ENCODE measurements around the gene GABRA5. TPM values are rescaled to one million over a fixed set of nuclear protein-coding genes. Genes with fewer than 3 reads are reported as not detected.

Gene GABRA5
- total RNA-seq, 1 donor: not detected

- Histone ChIP-seq H2AFZ (ENCODE audit: low read length) (no peak overlapping the region), H3K4me2 (ENCODE audit: insufficient read depth, low read length) (peak overlapping the region; percentile 43), H4K20me1 (ENCODE audit: insufficient read depth, low read length) (no peaks in the 10 kb centered on the region), H3K36me3 (ENCODE audit: insufficient read depth, low read length) (no peaks in the 10 kb centered on the region), H3K79me2 (ENCODE audit: insufficient read depth, low read length) (no peaks in the 10 kb centered on the region), H3K4me1 (ENCODE audit: insufficient read depth, low read length) (peaks cover 8% of the 10 kb centered on the region), H3K27me3 (ENCODE audit: insufficient read depth, low read length) (no peaks in the 10 kb centered on the region), H3K9me3 (ENCODE audit: low read depth, low read length) (no peaks in the 10 kb centered on the region), H3K27ac (ENCODE audit: low read depth, low read length) (no peak overlapping the region), H3K4me3 (ENCODE audit: insufficient read depth, low read length) (no peak overlapping the region)
- no peak for DNase-seq (ENCODE audit: insufficient read length, low spot score, missing footprints)
- TF ChIP-seq CTCF (IDR thresholded peaks at IDR 0.05; ENCODE audit: extremely low read depth, low read depth, low read length): no peak
Measured at GRCh38 chr15:26888761-26889160, 21.9 kb downstream of the GABRA5 start.

GRCh38 chr15:26889298-26889898, 22.5 kb downstream of the GABRA5 start:
- Histone ChIP-seq H4K20me1 (ENCODE audit: insufficient read depth, low read length) (no peaks in the 10 kb centered on the region), H2AFZ (ENCODE audit: low read length) (no peak overlapping the region), H3K4me1 (ENCODE audit: insufficient read depth, low read length) (peaks cover 8% of the 10 kb centered on the region), H3K27ac (ENCODE audit: low read depth, low read length) (no peak overlapping the region), H3K79me2 (ENCODE audit: insufficient read depth, low read length) (no peaks in the 10 kb centered on the region), H3K4me2 (ENCODE audit: insufficient read depth, low read length) (peak overlapping the region; percentile 43), H3K4me3 (ENCODE audit: insufficient read depth, low read length) (no peak overlapping the region), H3K9me3 (ENCODE audit: low read depth, low read length) (no peaks in the 10 kb centered on the region), H3K27me3 (ENCODE audit: insufficient read depth, low read length) (no peaks in the 10 kb centered on the region), H3K36me3 (ENCODE audit: insufficient read depth, low read length) (no peaks in the 10 kb centered on the region)
- peak; percentile 92 for DNase-seq (ENCODE audit: insufficient read length, low spot score, missing footprints)
- TF ChIP-seq CTCF (IDR thresholded peaks at IDR 0.05; ENCODE audit: extremely low read depth, low read depth, low read length): peak; percentile 63

GRCh38 chr15:26890451-26890850, 23.6 kb downstream of the GABRA5 start:
- no peaks in the 10 kb centered on the region for H3K79me2 ChIP-seq (ENCODE audit: insufficient read depth, low read length)
- no peak for DNase-seq (ENCODE audit: insufficient read length, low spot score, missing footprints)
- no peak overlapping the region for H3K4me3 ChIP-seq (ENCODE audit: insufficient read depth, low read length)
- H3K4me1 ChIP-seq (ENCODE audit: insufficient read depth, low read length): peaks cover 8% of the 10 kb centered on the region
- H3K9me3 ChIP-seq (ENCODE audit: low read depth, low read length): no peaks in the 10 kb centered on the region
- no peaks in the 10 kb centered on the region for H3K36me3 ChIP-seq (ENCODE audit: insufficient read depth, low read length)
- TF ChIP-seq CTCF (IDR thresholded peaks at IDR 0.05; ENCODE audit: extremely low read depth, low read depth, low read length): no peak
- H3K27me3 ChIP-seq (ENCODE audit: insufficient read depth, low read length): no peaks in the 10 kb centered on the region
- no peak overlapping the region for H2AFZ ChIP-seq (ENCODE audit: low read length)
- no peak overlapping the region for H3K27ac ChIP-seq (ENCODE audit: low read depth, low read length)
- no peak overlapping the region for H3K4me2 ChIP-seq (ENCODE audit: insufficient read depth, low read length)
- no peaks in the 10 kb centered on the region for H4K20me1 ChIP-seq (ENCODE audit: insufficient read depth, low read length)

GRCh38 chr15:26890988-26891387, 24.1 kb downstream of the GABRA5 start:
- no peak overlapping the region for H3K4me3 ChIP-seq (ENCODE audit: insufficient read depth, low read length)
- TF ChIP-seq CTCF (IDR thresholded peaks at IDR 0.05; ENCODE audit: extremely low read depth, low read depth, low read length): no peak
- H3K9me3 ChIP-seq (ENCODE audit: low read depth, low read length): no peaks in the 10 kb centered on the region
- H3K4me2 ChIP-seq (ENCODE audit: insufficient read depth, low read length): peak overlapping the region; percentile 86
- DNase-seq (ENCODE audit: insufficient read length, low spot score, missing footprints): no peak
- peaks cover 8% of the 10 kb centered on the region for H3K4me1 ChIP-seq (ENCODE audit: insufficient read depth, low read length)
- H2AFZ ChIP-seq (ENCODE audit: low read length): peak overlapping the region; percentile 90
- H3K27me3 ChIP-seq (ENCODE audit: insufficient read depth, low read length): no peaks in the 10 kb centered on the region
- H3K36me3 ChIP-seq (ENCODE audit: insufficient read depth, low read length): no peaks in the 10 kb centered on the region
- H3K27ac ChIP-seq (ENCODE audit: low read depth, low read length): no peak overlapping the region
- no peaks in the 10 kb centered on the region for H4K20me1 ChIP-seq (ENCODE audit: insufficient read depth, low read length)
- no peaks in the 10 kb centered on the region for H3K79me2 ChIP-seq (ENCODE audit: insufficient read depth, low read length)
